ENCODE data around the gene MADD.
"Not testable (repeated sequence)": the region's sequence is repeated elsewhere in the genome, so short reads cannot be mapped to it uniquely, and the experiment has no call there.

The MADD gene

DNA sequence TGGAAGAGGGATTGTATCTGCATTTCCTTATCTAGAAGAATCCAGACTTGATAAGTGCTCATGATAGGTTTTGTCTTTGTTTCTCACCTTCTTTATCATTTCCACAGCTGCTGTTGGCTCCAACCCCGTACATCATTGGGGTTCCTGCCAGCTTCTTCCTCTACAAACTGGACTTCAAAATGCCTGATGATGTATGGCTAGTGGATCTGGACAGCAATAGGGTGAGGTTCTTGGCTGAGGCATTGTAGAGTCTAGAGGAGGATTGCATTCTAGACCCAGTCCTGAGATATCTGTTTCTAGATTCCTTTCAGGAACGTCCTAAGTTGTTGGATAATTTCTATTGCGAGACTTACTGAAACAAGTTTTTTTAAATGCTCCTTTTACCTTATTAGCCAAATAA lies 8.1 kb downstream of the MADD start:
- DNase-seq = no peak

DNA sequence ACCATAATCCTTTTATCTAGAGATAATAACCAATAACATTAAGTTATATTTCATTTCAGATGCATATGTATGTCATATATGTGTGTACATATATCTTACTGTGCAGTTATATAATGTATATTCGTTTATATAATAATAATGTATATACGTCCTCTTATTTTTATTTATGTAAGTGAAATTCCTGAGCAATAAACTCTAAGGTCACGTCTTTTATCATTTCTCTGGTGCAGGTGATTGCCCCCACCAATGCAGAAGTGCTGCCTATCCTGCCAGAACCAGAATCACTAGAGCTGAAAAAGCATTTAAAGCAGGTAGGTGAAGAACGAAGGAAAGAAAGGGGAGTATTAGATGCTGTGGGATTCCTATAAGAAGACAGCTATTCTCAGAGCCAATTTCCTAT lies 8.8 kb downstream of the MADD start:
- no peak for DNase-seq

GRCh38 chr11:47280099-47280498 lies 10.2 kb downstream of the MADD start:
- no peak for DNase-seq

- no peak for DNase-seq
These were observed 10.9 kb downstream of the MADD start for GRCh38 chr11:47280860-47281259.

GRCh38 chr11:47282462-47282861 lies 12.5 kb downstream of the MADD start:
- no peak for DNase-seq

GRCh38 chr11:47284151-47284550 lies 14.2 kb downstream of the MADD start:
- no peak for DNase-seq

DNA sequence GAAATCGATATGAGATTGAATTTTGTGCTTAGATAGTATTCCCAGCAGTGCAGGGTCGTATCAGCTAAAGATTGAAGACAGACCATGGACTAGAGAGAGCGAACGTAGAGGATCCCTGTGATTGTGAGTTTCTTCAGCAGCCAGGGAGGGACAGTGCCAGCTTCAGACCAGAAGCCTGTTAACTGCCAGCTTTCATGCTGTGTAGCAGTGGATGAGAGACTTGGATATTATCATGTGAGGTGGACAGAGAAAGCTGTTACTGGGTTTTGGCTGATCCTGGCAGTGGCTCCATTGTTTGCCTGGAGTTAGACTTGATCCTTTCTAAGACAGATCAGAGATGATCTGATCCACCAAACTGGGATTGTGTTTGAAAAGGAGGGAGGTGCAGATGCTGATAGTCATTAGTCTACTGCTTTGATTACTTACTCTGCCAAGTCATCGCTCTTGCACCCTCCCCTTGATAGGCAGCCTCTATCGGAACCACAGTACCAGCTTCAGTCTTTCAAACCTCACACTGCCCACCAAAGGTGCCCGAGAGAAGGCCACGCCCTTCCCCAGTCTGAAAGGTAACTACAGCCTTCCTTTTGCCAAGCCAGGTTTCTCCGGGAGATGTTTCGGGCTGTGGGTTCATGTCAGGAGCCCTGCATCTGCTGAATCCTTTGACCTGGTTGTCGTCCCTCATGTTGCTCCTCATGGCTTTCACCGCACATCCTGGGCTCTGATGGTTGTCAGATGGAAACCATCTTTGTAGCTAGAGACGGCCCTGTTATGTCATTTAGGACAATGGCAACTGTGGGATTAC lies 16.2 kb downstream of the MADD start:
- DNase-seq = no peak

DNA sequence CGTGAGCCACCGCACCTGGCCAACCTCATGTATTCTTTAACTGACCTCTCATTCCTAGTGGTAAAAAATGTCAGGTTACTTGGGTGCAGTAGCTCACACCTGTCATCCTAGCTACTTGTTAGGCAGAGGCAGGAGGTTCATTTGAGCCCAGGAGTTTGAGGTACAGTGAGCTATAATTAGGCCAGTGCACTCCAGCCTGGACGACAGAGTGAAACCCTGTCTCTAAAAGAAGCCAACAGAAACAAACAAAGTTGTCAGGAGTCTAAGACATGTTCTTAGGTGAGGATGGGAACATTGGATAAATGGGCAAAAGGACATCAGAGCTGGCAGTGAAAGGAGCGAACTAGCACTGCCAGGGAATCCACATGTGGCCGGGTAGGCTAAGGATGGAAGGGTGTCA lies 18.1 kb downstream of the MADD start:
- no peak for DNase-seq

DNA sequence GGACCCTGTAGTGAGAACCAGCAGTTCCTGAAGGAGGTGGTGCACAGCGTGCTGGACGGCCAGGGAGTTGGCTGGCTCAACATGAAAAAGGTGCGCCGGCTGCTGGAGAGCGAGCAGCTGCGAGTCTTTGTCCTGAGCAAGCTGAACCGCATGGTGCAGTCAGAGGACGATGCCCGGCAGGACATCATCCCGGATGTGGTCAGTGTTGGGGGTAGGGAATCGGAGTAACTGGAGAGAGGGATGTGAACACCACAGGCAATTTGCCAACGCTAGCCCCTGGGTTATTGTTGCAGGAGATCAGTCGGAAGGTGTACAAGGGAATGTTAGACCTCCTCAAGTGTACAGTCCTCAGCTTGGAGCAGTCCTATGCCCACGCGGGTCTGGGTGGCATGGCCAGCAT lies 19.9 kb downstream of the MADD start:
- no peak for DNase-seq

GRCh38 chr11:47295385-47295784 lies 25.5 kb downstream of the MADD start:
- no peak for DNase-seq

GRCh38 chr11:47296045-47296444 lies 26.1 kb downstream of the MADD start:
- no peak for DNase-seq

- DNase-seq = no peak
These were observed 29.1 kb downstream of the MADD start for GRCh38 chr11:47299078-47299477.

DNA sequence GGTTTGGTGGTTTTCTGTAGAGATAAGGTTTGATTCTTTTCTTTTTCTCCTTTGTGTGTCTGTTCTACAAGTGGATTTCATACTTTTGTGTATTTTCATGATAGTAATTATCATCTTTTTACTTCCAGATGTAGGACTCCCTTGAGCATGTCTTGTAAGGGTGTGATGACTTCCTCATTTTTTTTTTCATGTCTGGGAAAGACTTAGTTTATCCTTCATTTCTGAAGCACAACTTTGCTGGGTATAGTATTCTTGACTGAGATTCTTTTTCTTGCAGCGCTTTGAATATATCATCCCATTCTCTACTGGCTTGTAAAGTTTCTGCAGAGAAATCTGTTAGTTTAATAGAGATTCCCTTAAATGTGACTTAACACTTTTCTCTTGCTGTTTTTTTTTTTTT lies 32.9 kb downstream of the MADD start:
- DNase-seq = no peak

DNA sequence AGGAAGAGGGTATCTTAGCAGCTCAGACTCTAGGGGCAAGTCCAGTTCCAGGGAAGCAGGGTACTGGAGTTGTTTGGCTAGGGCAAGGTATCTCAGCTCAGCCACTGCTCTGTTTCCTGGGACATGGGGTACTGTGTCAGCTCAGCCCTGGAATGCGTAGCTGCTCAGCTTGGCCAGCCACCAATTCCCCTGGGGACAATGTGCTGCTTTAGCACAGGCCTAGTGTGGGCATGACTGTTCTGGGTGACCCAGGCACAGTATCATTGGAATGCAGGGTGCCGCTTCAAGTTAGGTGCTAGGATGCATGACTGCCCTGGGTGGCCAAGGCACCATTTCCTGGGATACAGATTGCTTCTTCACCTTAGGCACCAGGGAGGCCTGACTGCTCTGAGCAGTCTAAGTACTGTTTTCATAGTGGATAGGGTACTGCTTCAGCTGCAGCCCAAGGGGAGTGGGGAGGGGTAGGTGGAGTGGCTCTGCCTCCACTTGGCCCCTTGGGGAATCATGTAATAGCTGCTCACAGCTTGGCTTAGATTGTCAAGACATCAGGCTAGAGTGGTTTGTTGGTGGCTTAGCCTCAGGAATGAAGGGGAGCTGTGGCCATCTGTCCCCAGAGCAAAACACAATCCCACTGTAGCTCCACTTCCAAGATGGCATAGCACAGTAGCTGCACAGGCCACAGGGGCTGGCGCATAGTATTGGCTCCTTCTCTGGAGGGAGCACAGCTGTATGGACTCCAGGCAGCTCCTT lies 36.0 kb downstream of the MADD start:
- DNase-seq = no peak

DNA sequence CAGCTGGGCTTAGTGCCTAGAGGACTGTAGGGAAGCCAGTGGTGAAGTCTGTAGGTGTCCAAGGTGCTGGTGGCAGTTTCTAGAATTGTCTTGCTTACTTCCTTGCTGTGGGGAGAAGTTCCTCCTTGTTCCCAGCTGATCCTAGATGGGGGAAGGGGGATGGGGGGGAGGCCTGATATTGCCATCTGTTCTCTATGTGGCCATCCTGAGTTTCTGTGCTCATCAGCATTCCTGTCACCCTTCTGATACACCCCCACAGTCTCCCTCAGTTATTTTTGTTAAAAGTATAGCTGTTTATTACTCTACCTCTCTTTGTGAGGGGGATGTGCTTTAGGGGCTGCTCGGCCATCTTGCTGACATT lies 36.5 kb downstream of the MADD start:
- DNase-seq = no peak

DNA sequence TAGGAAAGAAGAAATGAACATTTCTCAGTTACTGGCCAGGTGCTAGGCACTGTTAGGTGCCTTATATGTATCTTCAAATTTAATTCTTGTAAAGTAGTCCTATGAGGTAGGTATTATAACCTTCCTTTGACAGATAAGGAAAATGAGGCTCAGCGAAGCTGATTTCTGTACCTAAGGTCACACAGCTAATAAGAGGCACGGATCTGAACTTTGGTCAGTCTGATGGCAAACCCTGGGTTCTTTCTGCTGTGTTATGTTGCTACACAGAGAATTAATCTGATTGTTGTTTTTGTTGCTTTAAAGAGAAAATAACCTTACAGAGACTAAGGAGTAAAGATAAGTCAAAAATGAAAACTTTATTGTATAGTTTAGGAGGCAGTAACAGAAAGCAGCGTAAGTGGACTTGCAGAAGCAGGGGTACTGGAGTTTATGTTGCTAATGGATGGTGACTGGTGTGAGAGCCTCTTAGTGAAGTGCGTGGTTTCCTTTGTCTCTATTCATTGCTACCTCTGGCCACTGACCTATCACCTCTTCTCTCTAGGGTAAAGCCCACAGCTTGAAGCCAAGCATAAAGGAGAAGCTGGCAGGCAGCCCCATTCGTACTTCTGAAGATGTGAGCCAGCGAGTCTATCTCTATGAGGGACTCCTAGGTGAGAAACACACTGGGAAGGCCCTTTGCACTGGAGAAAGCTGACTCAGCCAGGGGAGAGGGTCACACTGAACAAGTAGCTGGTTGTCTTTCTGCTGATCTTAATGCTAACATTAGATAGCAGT lies 38.3 kb downstream of the MADD start:
- no peak for DNase-seq

GRCh38 chr11:47314992-47315391 lies 45.1 kb downstream of the MADD start:
- DNase-seq = no peak

DNA sequence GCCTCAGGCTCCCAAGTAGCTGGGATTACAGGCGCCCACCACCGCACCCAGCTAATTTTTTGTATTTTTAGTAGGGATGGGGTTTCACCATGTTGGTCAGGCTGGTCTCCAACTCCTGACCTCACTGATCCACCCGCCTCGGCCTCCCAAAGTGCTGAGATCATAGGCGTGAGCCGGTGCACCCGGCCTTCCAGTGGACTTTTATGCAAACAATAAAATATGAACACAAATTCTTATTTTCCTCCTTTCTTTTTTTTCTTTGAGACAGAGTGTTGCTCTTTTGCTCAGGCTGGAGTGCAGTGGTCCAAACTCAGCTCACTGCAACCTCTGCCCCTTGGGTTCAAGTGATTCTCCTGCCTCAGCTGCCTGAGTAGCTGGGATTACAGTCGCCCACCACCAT lies 46.6 kb downstream of the MADD start:
- DNase-seq = not testable (repeated sequence)

- DNase-seq = no peak
These were observed 47.3 kb downstream of the MADD start for GRCh38 chr11:47317064-47317828.

GRCh38 chr11:47318166-47318565 lies 48.2 kb downstream of the MADD start:
- DNase-seq = no peak

- DNase-seq = no peak
These were observed 54.6 kb downstream of the MADD start for GRCh38 chr11:47324520-47324919.

DNA sequence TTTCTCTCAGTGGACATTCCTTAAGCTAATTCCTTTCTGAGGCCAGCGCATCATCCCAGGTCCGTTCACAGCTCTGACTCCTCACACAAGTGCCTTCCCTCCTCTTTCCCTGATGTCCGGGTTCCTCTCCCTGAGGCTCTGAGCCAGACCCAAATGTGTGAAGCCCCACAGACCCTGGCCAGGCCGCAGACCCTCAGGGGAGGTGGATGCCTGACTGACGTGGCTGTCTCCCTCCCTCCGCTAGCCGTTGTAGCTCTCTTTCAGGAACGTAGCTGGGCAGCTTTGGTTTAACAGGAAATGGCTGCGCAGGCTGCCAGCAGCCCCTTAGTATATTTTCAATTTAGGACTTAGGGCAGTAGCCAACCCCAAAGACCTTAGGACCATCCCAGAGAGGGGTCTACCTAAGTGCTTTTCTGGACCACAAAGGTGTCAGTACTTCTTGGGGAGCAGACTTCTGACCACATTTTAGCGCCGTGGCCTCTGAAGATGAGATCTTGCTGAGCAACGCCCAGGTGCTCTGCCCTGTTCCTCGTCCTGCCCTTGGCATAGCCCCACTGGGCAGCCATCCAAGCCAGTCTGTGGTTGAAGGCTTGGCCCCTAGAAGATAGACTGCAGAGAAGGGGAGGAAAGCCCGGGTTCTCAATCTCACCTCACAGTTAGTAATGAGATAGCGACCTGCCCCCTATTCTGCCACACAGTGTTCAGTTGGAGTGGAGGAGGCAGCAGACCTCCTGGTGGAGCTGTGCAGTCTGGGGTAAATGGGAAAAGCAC lies 55.5 kb downstream of the MADD start:
- DNase-seq = no peak

Data from islet precursor cell (in vitro differentiated cells).